ENCODE data around the gene PIK3R5.
"Not testable (repeated sequence)": the region's sequence is repeated elsewhere in the genome, so short reads cannot be mapped to it uniquely, and the experiment has no call there.

Gene PIK3R5, protein sequence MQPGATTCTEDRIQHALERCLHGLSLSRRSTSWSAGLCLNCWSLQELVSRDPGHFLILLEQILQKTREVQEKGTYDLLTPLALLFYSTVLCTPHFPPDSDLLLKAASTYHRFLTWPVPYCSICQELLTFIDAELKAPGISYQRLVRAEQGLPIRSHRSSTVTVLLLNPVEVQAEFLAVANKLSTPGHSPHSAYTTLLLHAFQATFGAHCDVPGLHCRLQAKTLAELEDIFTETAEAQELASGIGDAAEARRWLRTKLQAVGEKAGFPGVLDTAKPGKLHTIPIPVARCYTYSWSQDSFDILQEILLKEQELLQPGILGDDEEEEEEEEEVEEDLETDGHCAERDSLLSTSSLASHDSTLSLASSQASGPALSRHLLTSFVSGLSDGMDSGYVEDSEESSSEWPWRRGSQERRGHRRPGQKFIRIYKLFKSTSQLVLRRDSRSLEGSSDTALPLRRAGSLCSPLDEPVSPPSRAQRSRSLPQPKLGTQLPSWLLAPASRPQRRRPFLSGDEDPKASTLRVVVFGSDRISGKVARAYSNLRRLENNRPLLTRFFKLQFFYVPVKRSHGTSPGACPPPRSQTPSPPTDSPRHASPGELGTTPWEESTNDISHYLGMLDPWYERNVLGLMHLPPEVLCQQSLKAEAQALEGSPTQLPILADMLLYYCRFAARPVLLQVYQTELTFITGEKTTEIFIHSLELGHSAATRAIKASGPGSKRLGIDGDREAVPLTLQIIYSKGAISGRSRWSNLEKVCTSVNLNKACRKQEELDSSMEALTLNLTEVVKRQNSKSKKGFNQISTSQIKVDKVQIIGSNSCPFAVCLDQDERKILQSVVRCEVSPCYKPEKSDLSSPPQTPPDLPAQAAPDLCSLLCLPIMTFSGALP

GRCh38 chr17:8965394-8966168 is at the start of gene PIK3R5:
PIK3R5 (minus strand) TSS chr17:8965707; CDS start chr17:8911494, 54,213 bp downstream.
- peak; percentile 73 to 84 for DNase-seq

DNA sequence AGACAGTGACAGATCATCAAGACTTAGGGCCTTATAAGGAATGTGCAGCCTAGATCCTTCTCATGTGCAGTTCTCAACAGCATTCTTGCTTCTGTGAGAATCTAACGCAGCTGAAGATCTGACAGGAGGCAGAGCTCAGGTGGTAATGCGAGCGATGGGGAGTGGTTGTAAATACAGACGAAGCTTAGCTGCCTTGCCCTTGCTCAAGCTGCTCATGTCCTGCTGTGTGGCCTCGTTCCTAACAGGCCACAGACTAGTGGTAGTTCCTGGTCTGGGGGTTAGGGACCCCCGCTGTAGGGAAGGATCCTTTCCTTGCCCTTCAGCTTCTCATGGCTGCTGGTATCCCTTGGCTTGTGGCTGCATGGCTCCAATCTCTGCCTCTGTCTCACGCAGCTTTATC is 45.5 kb upstream of the PIK3R5 start:
- no peak for DNase-seq

DNA sequence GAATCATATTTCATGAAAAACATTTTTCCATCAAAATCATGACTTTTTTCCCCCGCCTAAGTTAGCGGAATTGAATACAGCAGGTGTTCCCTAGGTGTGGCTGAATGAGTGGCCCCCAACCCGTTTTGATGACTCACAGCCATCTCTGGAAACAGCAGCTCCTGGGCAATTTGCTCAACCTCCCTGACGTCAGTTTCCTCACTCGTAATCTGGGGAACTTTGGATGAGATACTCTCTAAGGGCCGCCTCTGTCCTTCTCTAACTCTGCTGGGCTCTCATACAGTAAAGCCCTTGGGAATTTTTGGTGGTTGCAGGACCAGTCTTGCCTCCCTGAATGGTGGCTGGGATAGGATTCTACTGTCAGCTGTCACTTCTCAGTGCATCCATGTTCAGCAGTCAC is 44.2 kb upstream of the PIK3R5 start:
- DNase-seq = no peak

DNA sequence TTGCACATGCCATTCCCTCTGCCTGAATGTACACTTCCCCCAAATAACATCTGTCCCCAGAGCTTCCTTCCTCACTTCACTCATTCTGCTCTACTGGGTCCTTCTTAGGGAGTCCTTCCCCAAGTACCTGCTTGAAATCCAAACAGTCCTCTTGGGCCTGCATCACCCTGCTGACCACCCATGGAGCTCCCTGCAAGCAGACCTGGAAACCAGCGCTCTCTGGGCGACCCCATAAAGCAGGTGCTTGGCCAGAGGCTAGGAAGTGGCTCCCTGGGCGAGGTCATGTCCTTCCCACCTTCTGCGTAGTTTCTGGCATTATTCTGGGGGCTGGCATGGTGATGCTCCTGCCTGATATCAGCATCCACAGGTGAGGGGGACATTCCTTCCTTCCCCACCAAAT is 43.6 kb upstream of the PIK3R5 start:
- DNase-seq = no peak

GRCh38 chr17:9007052-9007714 is 41.7 kb upstream of the PIK3R5 start:
- no peak for DNase-seq

DNA sequence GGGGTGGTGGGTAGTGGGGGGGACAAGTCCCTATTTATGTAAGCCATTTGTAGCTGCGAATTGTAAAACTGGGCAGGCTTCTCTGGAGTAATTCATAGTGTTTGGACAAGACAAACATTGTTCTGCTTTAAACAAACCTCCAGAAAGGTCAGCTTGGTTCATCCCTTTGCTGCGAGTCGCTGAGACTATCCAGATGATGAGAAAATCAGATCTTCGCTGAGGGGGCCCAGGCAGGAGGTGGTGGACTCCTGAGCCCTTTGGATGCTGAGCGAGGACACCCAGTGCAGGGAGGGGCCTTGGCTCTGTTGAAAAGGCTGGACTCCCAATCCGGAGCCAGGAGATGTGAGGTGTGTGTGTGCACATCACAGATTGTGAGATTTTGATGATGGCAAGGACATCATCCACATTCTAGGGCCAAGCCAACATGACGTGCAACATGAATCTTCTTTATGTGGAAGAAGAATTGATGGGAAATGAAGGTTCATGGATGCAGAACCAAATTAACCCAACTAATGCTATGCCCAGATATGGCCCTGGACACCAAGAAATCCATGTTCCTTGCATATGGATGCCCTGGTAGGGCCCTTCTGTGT is 40.8 kb upstream of the PIK3R5 start:
- no peak for DNase-seq

GRCh38 chr17:9004961-9005285 is 39.4 kb upstream of the PIK3R5 start:
- DNase-seq = no peak

GRCh38 chr17:9004132-9004960 is 38.8 kb upstream of the PIK3R5 start:
- no peak for DNase-seq

- no peak for DNase-seq
Measured at GRCh38 chr17:9003355-9004131, 38.0 kb upstream of the PIK3R5 start.

- peak in 1 of 2 donors; percentile 50 for DNase-seq
Measured at GRCh38 chr17:9002606-9003354, 37.3 kb upstream of the PIK3R5 start.

DNA sequence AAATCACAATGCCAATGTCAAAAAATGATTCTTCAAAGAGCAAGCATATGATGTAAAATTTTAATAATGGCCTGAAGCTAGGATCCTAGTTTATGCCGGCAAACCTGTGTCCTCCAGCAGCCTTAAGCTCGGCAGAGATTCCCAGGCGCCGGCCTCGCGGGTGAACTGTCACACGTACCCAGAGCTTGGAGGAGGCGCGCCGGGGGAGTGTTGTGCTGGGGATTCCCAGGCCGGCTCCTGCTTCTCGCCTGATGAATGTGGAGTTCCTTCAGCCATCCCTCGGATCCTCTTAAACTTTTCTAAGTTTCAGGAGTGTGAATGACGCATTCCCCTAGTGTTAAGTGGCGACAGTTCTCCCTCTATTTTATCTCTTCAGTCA is 36.7 kb upstream of the PIK3R5 start:
- DNase-seq = no peak

DNA sequence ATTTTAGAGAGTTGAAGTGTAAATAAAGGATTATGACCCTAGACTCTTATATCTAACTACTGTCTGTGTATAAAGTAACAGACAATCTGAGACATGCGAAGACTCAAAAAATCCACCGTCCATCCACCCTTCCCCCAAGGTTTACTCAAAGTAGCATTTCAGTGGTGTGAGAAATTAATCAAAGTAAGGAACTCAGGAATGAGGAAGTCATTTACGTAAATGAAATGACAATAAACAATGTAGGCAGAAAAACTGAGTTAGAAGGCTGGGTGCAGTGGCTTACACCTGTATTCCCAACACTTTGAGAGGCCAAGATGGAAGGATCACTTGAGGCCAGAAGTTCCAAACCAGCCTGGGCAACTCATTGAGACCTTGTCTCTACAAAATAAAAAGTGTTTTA is 36.1 kb upstream of the PIK3R5 start:
- DNase-seq = no peak

GRCh38 chr17:8997994-8998628 is 32.6 kb upstream of the PIK3R5 start:
- peak; percentile 78 for DNase-seq

DNA sequence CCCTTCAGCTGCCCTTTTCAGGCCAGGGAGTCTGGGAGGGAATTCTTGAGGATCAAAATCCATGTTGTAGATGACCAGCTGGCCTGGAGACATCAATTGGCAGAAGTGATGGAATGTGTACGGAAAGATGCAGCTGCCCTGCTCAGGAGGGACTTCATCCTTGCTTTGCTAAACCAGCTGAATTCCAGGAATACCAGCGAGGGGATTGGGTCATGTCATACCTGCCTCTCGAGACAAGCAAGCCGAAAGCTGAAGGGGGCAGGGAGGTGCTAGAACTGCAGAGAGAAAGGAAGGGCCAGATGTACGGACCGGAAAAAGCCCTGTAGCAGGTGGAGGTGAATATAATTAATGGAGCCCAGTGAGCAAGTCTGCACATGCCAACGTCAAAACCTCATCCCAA is 30.2 kb upstream of the PIK3R5 start:
- no peak for DNase-seq

GRCh38 chr17:8994319-8994718 is 28.8 kb upstream of the PIK3R5 start:
- peak; percentile 73 to 76 for DNase-seq

DNA sequence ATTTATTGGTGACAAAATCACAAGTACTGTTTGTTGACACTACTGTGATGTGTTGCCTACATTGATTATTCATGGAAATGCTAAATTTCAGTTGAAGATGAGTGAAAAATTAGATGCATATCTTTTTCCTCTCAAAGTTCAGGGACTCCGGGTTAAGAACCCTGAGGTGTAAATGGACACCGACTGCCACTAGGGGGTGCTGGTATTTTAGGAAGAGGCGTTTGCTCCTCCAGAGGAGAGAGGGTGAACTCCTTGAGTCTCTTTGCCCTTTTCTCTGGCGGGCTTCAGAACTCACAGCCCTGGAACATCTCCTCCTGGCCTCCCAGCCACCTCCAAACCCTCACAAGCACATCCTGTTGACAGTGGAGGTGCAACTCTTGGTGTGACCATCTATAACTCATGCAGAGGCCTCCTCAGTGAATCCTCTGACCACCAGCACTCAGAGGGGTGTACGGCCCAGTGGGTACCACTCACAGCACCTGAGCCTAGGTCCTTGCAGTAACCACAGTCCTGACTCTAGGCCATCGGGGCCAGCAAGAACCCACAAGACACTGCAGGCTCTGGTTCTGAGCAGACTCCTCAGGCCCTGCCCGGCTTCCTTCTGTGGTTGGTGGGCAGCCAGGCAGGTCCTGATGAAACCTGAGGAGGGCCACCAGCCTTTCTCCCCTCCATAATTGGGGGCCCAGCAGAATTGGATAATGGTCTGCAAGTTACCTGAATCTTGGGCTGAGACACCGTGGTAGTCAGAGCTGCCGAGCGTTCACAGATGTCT is 26.2 kb upstream of the PIK3R5 start:
- peak; percentile 71 to 76 for DNase-seq

DNA sequence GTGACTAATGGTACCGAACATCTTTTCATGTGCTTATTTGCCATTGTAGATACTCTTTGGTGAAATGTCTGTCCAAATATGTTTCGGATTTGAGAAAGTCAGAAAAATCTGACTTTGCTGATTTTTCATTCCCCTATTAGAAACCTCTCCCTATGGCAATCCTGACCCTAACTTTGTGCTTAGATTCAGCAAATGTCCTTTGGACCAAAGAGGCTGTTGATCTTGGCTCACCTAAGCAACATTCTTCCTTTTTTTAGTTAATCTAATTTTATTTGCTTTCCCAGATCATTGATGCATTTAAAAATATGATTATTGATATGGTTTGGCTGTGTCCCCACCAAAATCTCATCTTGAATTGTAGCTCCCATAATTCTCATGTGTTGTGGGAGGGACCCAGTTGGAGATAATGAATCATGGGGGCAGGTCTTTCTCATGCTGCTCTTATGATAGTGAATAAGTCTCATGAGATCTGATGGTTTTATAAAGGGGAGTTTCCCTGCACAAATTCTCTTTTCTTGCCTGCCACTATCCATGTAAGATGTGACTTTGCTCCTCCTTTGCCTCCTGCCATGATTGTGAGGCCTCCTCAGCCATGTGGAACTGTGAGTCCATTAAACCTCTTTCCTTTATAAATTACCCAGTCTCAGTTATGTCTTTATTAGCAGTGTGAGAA is 22.9 kb upstream of the PIK3R5 start:
- DNase-seq = not testable (repeated sequence)

- DNase-seq = no peak
Measured at GRCh38 chr17:8986295-8986694, 20.8 kb upstream of the PIK3R5 start.
